Stimulated activated CD8-positive, alpha-beta memory T cell treated with anti-CD3 and anti-CD28 coated beads, Interleukin-2, amount 100 ng/mL, for 1 hour (primary cell): Measurements from ENCODE around the gene MYCBPAP.

Experiments
- DNase-seq, 2 donors: peaks; one replicate each; pipeline ENCODE4 v3.0.0-alpha.2; 2020; ENCODE audit warnings: low read depth in 2 of 2

The MYCBPAP gene

GRCh38 chr17:50517504-50518383, 9.5 kb downstream of the MYCBPAP start:
- no peak for DNase-seq

GRCh38 chr17:50518384-50519023, 10.3 kb downstream of the MYCBPAP start:
- no peak for DNase-seq

DNA sequence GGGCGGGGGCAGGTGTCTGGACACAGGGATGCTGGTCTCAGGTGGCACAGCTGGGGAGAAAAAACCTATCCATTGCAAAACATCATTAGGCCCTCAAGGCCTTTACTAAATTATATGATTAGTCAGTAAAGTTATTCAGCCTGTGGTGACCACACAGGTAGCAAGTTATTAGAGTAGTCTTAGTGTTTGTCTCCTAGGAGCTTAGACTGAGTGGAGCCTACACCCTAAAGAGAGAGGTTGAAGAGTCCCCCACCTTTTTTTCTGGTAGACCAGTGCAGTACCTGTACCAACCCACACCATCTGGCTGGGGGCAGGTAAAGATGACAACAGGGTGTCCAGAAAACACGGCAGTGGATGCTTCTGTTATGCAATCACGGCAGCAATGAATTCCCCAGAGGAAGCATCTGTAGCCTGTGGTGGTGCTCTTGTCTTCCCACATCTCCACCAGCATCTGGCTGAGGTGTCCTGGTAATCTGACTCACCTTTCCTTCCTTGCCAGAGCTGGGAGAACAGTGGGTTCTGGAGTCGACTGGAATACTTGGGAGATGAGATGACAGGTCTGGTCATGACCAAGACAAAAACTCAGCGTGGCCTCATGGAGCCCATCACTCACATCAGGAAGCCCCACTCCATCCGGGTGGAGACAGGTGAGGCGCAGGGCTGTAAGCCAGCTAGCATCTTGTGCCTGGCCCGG, 11.0 kb downstream of the MYCBPAP start:
- DNase-seq: no peak

- DNase-seq: no peak
These were observed 12.2 kb downstream of the MYCBPAP start for GRCh38 chr17:50520483-50520882.

GRCh38 chr17:50521514-50521913, 13.3 kb downstream of the MYCBPAP start:
- DNase-seq: no peak

DNA sequence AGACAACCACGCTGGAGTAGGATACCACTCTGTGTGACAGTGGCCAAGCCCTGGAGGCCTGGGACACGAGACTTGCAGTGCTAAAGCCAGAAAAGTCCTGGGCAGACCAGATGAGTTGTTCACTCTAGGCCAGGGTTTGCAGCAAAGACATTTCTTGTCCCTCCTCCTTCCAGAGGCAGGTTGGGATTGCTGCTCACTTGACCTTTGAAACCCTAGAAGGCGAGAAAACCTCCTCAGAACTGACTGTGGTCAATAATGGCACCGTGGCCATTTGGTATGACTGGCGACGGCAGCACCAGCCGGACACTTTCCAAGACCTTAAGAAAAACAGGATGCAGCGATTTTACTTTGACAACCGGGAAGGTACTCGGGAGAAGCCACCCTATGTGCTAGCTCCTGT, 14.5 kb downstream of the MYCBPAP start:
- DNase-seq: no peak

DNA sequence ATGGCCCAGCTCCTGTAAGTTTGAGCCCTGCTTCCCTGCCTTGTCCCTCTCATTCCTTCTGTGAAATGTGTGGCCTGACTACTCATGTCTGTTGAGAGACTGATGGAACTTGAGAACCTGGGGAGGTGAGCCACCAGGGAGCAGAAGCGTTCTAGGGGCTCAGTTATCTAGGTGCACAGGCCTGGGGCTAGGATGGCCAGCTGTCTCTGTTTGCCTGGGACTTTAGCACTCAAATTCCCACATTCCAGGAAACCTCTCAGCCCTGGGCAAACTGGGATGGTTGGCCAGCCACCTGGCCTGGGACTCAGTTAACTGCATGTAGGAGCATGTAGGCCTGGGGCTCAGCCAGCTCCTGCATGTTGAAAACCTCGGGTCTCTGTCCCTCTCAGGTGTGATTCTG, 15.0 kb downstream of the MYCBPAP start:
- no peak for DNase-seq

- DNase-seq: no peak
These were observed 16.6 kb downstream of the MYCBPAP start for GRCh38 chr17:50524838-50525237.

DNA sequence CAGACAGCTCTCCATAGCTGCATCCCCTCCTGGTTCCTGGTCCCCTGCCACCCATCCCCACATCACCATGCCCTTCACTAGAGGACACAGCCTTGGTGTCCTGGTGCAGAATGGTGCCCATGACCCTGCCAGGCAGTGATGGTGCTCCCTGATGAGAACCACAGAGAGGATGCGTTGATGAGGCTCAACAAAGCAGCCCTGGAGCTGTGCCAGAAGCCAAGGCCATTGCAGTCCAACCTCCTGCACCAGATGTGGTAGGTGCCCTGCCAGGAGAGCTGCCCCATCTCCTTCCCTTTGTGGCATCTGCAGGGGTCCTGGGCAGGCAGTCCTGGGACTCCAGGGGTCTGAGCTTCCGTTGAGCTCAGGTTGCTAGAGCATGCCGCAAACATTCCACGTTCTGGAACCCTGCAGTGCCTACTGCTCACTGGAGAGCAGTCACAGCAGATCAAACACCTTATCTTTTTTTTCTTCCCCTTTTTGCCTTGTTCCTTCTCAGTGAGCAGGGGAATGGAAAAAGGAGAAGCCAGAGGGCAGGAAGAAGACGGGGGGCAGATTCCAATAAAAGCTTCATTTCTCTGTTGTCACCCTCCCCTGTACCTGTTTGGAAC, 19.0 kb downstream of the MYCBPAP start:
- DNase-seq: no peak

- no peak for DNase-seq
These were observed 19.8 kb downstream of the MYCBPAP start for GRCh38 chr17:50527949-50528474.

DNA sequence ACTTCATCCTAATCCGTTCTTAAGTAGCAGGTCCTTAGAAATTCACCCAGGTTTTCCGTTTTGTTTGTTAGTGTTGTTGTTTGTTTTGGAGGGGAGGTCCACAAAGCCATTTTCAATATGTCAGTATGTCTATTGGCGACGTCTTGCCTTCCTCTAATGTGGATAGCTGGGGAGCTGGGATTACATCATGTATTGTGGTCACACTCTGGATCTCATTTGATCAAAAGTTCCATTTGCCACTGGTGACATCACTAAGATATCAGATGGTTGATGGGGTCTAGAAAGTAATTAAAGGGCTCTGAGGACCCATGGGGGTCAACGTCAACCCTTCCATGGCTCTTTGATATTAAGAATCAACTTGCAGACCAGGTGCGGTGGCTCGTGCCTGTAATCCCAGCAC, 21.6 kb downstream of the MYCBPAP start:
- DNase-seq: no peak

- no peak for DNase-seq
These were observed 23.3 kb downstream of the MYCBPAP start for GRCh38 chr17:50531428-50532025.

GRCh38 chr17:50532452-50533024, 24.3 kb downstream of the MYCBPAP start, which contains the start of gene EPN3:
EPN3 (plus strand) TSS chr17:50532735; CDS start chr17:50536557, 3,822 bp downstream.
- DNase-seq: no peak

GRCh38 chr17:50533185-50533584, 24.9 kb downstream of the MYCBPAP start:
- no peak for DNase-seq

DNA sequence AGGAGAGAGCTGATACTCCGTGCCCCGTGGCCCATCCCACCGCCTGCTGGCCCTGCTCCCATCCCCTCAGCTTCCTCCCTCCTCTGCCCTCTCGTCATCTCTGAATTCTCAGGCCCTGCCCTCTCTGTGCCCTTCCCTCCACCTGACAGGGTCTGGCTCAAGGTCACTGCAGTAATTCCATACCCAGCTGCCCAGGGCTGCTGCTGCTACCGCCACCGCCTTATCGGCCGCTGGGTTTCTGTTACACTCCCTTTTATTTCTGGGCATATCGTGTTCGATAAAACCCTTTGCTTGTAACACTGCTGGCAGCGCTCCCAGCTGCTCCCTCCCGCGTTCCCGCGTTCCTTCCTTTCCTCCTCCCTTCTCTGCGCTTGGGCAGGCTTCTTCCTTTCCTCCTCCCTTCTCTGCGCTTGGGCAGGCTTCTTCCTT, 25.5 kb downstream of the MYCBPAP start:
- no peak for DNase-seq

- no peak for DNase-seq
These were observed 26.2 kb downstream of the MYCBPAP start for GRCh38 chr17:50534222-50534978.

DNA sequence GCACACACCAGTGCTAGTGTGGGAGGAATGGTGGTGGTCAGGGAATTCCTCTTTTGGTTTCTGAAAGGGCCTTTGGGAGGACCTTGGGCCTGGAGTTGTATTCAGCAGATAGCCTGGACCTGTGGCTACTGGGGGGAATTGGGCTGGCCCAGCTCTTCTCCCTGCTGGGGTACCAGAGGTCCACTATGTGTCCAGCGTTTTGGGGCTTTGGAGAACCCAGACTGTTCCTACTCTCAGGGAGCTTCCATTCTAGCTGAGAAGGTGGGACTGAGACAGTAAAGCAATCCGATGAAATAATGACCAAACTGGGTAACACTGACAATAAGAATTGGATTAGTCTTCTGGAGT, 26.7 kb downstream of the MYCBPAP start:
- no peak for DNase-seq

DNA sequence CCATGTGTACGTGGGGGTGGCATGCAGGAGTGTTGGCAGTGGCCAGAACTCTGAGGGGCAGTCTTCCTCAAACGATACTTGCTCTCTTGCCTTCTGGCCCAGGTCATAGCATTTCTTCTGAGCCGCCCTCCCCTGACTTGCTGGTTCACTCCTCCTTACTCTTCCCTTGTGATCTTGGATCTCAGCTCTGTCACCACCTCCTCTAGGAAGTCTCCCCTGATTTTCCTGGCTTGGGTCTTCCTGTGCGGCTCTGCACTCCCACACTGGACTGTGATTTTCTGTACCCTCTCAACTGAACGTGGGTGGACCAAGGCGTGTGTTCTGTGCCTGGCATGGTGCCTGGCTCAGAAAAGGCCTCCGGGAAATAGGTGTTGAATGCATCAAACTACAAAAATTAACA, 27.2 kb downstream of the MYCBPAP start:
- DNase-seq: no peak

GRCh38 chr17:50536683-50537646, 28.7 kb downstream of the MYCBPAP start:
- DNase-seq: no peak
